DMS153 (cell line): ENCODE data around the gene SETD3.

Experiments used
- DNase-seq: peaks from one replicate; lab custom pipeline; 2025; lab: John Stamatoyannopoulos, UW

The SETD3 gene

DNA sequence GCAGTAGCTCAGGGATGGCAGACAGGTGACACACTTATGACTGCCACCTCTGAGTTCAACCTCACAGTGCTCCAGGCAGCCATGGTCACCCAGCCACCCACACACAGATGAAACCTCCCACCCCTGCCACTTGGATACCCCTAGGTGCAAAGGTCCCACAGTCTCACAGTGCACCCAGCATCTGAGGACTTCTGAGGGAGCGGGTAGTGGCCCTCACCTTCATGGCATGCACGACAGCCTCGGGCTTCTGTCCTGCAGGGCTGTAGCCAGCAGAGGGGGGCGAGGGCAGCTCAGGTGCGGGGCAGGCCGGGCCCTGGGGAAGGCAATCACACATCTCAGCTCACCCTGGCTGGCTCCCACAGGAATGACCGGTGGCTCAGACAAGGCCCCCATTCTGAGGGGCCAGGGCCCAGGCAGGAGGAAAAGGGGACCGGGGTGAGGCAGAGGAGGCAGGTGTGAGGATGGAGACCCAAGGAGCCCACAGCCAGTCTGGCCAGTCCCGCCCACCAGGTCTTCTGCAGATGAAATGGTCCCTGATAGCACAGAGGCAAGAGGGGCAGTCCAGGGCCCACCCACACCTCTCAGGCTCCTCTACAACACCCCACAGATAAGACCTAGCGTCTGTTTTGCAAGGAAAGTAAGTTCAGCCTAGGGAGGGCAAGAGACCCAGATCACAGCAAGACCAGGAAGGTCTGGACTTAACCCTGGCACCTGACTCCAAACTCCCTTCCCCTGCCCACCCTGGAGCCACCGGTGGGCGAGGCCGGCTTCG, 36.4 kb upstream of the SETD3 start:
- no peak for DNase-seq

DNA sequence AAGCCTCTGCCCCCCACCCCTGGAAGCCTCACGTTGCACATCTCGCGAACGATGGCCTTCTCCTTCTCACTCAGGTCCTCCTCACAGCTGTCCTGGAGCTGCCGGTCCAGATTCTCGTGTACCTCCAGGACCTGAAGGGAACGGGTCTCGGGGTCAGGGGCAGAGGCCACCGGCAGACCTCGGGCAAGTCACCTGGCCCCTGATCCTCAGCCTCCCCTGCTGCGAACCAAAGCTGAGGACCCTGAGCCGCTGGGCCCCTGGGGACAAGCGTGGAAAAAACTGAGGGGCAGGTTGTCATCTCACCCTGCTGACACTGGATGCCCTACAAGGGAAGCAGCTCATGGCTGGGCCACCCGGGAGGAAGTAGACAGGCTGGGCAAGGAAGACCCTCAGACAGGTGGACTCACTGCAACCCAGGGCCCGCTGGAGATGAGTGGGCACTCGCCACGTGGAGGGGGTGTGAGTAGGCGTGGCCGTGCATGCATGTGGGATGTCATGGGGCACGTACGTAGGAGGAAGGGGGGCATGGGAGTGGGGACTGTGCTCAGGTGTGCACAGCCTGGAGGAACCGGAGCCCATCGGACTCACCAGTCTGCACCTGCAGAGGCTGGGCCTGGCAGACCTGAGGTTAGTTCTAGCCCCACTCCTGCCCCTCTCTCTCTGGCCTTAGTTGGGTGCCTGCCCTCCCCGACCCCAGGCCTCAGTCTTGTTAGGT, 35.7 kb upstream of the SETD3 start:
- DNase-seq, result no peak

DNA sequence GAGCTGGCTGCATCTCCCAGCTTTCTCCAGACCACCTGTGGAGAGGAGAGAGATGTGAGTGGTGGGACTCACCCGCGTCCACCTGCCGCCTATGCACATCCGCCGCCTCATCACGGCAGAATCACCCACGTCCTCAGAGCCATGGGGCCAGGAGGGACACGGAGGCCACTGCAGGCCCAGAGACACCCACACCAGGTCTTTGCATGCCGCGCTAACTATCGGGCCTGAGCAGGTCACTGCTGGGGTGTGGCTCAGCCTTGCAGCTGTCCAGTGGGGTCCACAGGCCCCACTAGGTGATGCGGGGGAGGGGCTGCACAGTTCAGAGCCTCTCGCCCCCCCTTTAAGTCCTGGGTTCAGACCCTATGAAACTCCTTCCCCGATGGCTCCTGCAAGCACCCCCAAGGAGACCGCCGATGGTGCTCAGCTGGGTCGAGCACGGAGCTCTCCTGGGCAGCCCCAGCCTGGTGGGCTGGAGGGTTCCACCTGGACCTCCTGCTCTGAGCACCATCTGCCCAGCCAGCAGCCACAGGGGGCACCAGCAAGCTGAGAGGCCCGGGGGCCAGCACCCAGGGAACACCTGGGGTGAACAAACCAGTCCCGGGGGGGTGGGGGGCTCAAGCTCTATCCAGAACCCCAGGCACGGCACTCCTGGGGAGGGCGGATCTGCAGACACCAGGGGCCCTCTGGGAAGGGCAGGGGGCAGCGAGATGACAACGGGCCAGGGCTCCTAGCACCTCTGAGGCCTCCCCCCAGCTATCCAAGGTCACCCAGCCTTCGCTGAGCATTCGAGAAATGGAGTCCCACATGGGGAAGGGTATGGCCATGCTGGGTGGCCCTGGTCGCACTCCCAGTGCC, 34.9 kb upstream of the SETD3 start:
- DNase-seq, result no peak

DNA sequence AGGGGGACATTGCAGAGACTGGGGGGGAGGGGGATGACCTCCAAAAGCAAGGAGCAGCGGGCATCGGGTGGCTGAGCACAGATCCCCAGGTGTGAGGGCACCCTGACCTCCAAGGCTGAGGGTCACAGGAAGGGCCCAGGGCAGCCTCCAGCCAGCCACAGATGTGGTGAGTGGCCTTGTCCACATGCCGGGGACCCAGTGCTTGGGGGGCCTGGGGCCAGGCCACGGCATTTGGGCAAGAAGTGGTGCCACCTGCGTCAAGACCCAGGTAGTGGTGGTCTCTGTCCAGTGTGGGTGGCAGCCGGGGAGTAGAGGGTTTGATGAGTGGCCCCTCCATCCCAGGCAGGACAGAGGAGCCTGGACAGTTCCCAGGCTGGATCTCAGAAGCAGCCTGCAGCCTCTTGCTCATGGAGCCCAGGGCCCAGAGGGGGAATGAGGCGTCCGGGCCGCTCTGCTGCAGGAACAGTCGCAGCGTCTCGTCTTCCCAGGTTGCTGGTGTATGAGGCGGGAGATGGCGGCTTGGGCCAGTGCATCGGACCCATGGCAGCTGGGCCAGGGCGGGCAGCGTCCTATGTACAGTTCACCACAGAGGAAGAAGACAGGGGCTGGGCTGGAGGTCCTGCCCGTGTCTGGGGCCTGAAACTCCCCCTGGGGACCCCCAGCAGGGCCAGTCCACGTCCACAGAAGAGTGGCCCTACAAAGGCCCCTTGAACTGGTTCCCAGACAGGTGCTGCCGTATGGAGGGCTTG, 34.1 kb upstream of the SETD3 start:
- DNase-seq, result no peak

DNA sequence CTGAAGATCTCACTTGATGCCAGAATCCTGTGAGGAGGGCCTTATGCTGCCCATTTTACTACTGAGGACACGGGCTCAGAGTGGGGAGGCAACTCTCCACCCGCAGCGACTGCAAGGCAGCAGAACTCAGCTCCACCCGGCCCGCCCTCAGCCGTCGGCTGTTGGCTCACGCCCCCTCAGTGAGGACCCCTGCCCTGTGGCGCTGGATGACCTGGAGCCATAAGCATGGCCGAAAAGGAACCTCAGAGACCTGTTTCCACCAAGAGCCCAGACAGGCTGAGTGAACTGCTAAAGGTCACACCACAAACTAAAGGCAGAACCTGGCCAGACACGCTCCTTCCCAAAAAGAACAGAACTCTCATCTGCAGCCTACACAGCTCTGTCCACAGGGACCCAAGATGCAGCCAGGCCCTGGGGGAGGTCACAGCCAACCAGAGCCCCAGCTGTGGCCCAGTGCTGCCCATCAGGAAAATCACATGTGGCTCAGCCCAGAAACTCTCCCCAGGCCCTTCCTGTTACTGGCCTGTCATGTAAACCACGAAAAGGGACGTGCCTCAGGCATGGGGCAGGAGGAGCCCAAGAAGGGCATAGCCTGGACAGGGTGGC, 33.4 kb upstream of the SETD3 start:
- no peak for DNase-seq

DNA sequence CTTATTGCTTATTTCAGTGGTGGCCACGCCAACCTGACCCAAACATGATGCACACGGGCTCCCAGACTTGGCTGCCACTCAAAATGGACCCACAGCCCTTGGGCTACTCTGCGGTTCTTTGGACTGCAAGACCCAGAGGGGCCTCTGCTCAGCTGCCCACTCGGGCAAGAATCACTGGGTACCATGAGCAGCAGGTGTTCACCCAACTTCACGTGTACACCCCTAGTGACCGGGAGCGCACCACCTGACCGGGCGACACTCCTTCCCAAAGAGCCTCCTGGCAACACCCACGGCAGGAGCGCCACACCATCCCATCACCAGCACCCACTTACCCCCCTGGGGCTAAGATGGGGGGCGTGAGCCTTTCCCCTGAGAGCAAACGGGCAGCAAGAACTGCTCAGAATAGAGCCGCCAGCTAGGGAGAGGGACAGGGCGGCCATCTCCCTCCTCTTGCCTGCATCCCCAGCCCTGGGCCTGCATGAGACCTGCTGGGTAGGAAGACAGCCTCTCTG, 32.6 kb upstream of the SETD3 start:
- no peak for DNase-seq

DNA sequence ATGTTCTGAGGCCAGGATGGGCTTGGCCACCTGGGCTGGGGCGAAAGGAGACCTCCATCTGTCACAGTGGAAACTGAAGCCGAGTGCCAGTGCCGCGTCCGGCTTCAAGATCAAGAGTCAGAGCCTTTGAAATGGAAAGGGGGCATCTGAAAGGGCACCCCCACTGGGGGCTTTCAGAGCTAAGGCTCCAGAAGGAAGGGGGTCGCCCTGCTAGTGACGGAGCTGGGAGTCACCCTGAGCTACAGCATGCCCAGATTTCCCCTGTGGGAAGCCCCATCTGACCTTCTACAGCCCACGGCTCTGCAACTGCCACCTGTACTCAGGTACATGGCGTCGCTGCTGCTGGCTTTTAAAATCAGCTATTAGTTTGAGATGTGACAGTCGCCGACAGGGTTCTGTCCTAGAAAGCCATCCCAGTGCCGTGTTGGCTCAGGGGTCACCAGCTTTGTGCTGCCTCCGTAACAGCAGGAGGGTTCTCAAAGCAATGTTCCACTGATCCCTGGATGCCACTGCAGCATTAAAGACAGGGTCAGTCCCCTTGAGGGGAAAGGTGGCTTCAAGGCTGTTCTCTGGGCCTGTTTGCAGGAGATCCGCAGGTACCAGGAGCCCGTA, 32.0 kb upstream of the SETD3 start:
- DNase-seq, result no peak

DNA sequence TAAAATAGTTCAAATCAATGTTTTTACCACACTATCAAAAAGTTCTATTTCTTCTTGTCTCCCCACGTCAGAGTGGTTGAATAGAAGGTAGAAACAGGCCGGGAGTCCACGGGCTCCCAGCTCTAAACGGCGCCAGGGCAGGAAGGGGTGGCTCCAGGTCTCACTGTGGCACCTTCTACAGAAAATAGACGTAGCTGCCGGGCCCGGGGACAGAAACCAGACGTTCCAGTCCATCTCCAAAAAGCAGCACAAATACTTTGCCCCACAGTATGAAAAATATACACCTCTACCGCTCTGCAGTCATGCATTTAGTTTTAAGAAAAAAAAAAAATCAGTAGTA, 31.4 kb upstream of the SETD3 start:
- DNase-seq, result no peak

DNA sequence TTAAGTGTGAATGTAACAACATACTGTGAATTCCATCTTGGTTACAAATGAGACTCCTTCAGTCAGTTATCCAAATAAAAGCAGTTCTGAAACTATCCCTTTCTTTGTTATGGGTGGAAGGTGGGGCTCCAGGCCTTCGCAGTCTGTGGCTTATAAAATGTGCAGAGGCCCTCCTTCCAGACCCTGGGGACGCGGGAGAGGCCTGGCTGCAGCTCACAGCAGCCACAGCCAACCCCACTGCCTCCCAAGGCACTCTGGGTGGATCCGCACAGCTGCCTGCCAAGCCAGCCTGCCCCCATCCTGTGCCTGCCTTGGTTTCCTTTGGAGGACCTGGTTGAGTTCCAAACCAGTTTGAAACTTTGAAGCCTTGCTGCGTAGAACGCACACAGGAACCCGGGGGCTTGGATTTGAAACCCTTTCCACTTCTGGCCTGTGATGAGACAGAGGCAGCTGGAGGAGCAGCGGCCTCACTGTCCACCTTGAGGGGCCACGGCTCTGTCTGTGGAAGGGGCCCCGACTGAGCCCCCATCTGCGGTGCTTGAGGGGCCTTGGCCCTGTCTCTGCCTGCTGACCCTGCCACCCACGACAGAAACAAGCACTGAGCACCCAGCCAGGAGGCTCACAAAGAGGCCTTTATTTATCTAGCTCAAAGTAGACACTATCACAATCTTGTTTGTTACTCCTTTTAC, 30.9 kb upstream of the SETD3 start:
- DNase-seq, result no peak

DNA sequence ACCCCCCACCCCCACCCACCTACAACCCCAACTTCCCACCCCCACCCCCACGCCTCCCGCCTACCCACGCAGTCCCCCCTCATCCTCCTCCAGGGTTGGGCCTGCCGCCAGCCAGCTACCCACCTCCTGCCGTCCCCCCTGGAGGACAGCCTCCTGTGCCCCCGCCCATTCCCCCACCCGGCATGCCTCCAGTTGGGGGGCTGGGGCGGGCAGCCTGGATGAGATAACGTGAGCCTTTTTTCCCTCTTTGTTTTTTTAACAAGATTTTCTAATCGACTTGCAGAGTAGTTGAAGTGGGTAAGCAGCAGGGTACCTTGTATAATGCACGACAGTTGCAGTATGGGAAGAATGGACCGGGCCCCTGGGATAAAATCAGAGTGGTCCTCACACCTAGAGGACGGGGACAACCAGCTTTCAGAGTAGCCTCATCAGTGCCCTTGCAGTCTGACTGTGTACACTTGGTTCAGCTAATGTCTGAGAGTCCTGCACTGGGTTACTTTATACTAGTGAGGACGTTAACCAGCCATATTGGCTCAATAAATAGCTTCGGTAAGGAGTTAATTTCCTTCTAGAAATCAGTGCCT, 30.0 kb upstream of the SETD3 start:
- DNase-seq, result no peak

DNA sequence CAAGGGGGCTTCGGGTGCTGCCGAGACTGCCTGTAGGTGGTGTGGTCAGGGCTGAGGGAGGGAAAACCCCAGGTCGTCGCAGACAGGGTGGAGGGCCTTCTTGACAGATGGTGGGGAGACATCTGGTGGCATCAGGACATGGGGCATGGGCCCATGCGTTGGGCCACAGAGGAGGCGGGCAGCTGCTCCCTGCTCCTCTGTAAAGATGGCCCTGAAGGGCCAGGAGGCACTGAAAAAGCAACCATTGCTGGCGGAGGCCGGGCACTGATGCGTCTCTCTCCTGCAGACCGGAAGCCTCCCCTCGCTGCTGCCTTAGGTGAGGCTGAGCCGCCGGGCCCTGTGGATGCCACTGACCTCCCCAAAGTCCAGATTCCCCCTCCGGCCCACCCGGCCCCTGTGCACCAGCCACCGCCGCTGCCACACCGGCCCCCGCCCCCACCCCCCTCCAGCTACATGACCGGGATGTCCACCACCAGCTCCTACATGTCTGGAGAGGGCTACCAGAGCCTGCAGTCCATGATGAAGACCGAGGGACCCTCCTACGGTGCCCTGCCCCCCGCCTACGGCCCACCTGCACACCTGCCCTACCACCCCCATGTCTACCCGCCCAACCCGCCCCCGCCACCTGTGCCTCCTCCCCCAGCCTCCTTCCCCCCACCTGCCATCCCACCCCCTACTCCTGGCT, 29.4 kb upstream of the SETD3 start:
- no peak for DNase-seq

DNA sequence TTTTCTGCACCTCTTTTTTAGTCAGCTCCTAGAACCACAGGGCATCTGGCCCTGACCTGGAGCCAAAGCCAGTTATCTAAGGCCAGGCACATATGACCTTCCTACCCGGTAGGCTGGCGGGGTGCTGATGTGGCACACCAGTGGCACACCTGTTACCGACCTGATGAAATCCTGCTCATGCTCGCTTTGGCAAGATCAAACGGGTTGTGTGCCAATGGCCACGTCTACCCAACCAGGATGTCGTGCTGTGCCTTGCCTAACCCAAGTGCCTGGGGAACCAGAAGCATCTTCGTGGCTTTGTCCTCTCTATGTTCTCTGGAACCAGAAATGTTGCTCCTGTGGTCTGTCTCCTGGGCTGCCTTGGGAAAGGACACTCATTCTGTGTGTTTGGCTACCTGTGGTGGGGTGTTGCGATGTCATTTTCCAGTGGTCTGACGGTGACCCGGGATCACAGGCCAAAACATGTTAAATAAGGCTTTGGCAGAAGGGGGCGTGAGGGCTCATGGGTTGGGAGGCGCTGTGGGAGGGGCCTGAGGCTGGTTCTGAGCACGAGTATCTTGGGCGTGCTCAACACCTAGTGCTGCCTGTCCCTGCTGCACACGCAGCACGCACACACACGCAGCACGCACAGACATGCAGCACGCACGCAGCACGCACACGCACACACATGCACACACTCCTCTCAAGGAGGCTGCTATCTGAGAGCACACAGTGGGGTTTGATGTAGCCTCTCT, 28.4 kb upstream of the SETD3 start:
- DNase-seq, result no peak

DNA sequence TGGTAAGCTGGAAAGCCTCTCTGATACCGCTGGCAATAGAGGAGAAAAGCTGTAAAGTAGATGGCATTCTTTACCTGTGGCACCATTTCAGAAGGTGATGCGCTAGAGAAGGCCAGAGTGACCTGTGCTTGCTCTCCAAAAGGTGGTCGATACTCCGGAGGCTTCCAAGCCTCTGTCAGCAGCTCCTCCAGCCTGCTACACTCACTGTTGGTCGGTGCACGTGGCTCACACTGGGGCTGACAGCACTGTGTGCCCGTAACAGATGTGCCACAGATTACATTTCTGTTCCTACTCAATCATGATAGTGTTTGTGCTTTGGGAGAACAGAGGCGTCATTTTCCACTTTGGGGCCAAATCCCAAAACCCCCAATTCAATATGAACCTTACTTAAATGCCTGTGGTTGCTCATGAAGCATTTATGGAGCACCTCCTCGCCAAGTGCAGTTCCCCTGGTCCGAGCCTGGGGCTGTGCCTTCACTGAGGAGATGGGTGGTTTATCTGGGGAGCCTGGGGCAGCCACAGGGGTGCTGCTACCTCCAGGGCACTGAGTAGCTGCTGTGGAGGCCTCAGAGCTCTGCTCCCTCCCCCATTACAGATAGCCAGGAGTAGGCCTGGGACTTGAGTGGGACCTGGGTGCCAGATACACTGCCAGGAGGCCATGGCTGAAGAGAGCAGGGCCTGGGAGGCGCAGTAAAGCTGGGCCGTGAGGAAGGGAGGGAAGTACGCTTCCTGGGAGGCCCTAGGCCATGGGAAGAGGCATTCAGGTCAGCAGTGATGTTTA, 27.4 kb upstream of the SETD3 start:
- no peak for DNase-seq

DNA sequence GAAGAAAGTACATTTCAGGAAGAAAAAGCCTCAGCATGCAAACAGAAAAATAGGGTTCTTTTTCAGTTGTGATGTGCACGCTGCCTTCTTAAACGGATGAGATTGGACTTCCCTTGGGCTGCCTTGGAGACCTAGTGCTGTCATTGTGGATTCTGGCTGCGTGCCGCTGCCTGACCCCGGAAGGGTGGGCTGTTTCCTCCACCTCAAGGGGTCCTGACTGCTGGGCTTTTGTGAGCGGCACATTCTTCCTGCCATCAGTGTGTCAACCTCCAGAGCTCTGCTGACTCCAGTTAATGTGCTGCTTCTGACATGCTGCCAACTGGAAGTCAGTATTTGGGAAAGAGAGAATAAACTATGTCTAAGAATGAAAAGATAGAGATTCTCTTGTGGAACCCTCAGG, 25.6 kb upstream of the SETD3 start:
- no peak for DNase-seq

DNA sequence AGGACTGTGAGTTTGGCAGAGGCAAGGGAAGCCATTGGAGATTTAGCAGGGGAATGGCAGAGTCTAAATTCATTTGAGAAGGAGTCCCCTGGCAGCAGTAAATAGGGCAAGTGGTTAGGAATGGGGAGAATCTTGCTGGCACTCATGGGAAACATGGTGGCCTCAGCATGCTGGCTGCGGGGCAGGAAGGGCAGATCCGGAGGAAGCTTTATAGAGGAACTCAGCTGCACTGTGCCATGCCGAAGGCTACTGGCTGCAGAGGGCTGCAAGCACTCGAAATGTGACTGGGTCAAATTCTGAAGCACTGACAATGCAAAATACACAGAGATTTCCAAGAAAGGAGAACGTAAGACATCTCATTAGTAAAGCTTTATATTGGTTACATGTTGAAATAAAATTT, 24.4 kb upstream of the SETD3 start:
- no peak for DNase-seq

DNA sequence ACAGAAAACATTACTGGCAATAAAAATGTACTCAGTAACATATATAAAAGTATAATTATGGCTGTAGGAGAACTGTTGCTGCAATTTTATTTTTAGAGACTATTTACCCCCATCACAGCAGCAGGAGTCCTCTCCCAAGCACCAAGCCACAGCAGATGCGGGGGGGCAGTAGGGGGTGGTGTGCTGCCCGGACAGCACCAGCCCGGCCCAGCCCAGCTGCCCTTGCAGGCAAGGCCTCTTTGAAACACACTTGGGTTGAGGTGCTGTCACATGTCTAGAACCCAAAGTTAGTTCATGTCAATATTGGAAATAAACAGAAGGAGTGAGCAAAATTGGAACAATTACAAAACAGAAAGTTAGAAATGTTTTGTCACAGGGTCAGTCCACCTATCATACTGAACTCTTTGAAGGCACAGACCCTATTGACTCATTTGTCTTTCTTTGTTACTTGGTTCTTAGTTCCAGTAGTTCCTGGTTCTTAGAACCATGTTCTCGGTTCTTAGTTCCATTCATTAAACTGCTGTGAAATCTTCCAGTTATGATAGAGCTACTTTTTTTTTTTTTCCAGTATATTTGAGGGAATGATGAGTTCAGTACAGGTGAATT, 23.3 kb upstream of the SETD3 start:
- no peak for DNase-seq

DNA sequence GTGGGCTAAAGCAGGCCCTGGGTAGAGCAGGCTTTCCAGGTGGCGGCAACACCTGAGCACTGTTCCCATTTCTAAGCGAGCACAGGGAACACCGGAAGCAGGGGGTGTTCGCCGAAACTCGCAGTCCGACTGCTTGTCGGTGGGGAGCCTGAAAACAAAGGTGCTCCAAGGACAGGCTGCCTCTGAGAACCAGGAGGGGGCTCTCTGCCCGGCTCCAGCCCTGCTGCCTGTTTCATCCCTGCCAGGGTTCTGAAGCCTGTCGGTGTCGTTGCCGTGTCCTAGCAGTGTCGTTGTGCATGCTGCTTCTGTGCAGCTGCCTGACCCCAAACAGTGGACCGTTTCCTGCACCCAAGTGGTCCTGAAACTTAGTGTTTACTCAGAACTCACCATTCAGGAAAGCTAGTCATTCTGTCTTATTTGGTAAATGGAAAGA, 22.3 kb upstream of the SETD3 start:
- no peak for DNase-seq

DNA sequence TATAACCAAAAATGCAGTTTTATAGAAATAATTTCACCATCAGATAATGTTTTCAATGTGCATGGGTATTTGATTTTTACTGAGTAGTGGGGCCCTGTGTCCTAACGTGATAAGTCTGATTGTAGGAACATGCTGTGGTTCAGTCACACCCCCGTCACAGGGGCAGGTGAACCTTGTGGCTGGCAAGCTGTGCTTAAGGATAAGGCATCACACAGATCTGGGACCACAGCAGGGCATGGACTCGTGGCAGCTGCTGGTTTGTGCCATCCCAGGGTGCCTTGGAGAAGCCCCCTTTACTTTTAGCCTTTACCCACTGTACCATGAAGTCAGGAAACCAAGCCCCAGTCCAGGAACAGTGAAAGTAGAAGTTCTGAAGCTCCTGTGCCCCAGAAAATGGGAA, 17.2 kb upstream of the SETD3 start:
- no peak for DNase-seq
